HepG2 (cell line): ENCODE data around the gene OR1S2. TPM values are rescaled to one million over a fixed set of nuclear protein-coding genes. Genes with fewer than 3 reads are reported as not detected.

Experiments used
- ATAC-seq: fragments of 200-7000 bp; cut with Tn5 transposase; 3 replicates; pipeline ENCODE4 v1.9.1; 2020; ENCODE audit warnings: mild to moderate bottlenecking, moderate library complexity
- BruUV-seq: library from RNA; stranded (reverse); fragments of 400-500 nt; replicated peaks from 2 replicates; lab custom pipeline; 2021; lab: Mats Ljungman, UMichigan
- CTCF ChIA-PET: fragments of 300-600 bp; formaldehyde crosslinking; extraction: SDS; loops from one replicate; lab custom pipeline; 2021; ENCODE audit warnings: low total read pairs, inconsistent platforms, low intra/inter-chr PET ratio; lab: Yijun Ruan, JAX
- POLR2A ChIA-PET: fragments of 350-600 bp; sonication (Branson Sonifier 250); formaldehyde crosslinking; loops from one replicate; lab custom pipeline; 2020; ENCODE audit warnings: antibody characterized with exemption, inconsistent platforms; lab: Yijun Ruan, JAX
- DNase-seq: peaks from one replicate; pipeline ENCODE4 v3.0.0-alpha.2; 2015; ENCODE audit warnings: low spot score
- FAIRE-seq: peaks from 3 replicates; lab custom pipeline; 2011; peaks lifted over from hg19 to GRCh38; lab: Jason Lieb, UNC
- H2AFZ ChIP-seq: one replicate; pipeline ENCODE4 v1.6.1; 2011; ENCODE audit warnings: low read length, inconsistent platforms
- H3K27ac ChIP-seq: fragments of 300-600 bp; 3 replicates; pipeline ENCODE4 v1.8.0; 2011; ENCODE audit warnings: mixed run types, mild to moderate bottlenecking, mixed read lengths, low read length, inconsistent platforms; ENCODE audit not compliant: insufficient read depth; ENCODE audit errors: extremely low read length
- H3K27me3 ChIP-seq, 2 experiments: fragments of 200-600 bp in 1 of 2; 2 replicates in 1 of 2; 3 replicates in 1 of 2; pipeline versions ENCODE4 v1.6.0 to v1.8.0; 2011; ENCODE audit warnings: low read length in 2 of 2, mild to moderate bottlenecking in 2 of 2, moderate library complexity in 2 of 2, inconsistent platforms in 1 of 2; ENCODE audit not compliant: insufficient read depth in 2 of 2, control insufficient read depth in 1 of 2
- H3K36me3 ChIP-seq, 2 experiments: fragments of 200-600 bp in 1 of 2; replicated peaks in 1 of 2; 2 replicates in 1 of 2; 3 replicates in 1 of 2; pipeline versions ENCODE4 v1.5.1 to v1.8.0; 2011; ENCODE audit warnings: low read length in 2 of 2, inconsistent platforms in 1 of 2; ENCODE audit not compliant: insufficient read depth in 2 of 2, control insufficient read depth in 1 of 2
- H3K4me1 ChIP-seq: 2 replicates; pipeline ENCODE4 v1.5.1; 2012; ENCODE audit warnings: low read length, inconsistent platforms; ENCODE audit not compliant: insufficient read depth
- H3K4me2 ChIP-seq: 2 replicates; pipeline ENCODE4 v1.6.0; 2011; ENCODE audit warnings: low read depth, low read length, inconsistent platforms
- H3K4me3 ChIP-seq, 3 experiments: fragments of 200-600 bp in 1 of 3; sonication (generic), shearing (Covaris generic) in 1 of 3; replicated peaks in 1 of 3; 2 replicates each; pipeline ENCODE4 v1.5.1; 2011 to 2016; ENCODE audit warnings: low read length in 3 of 3, inconsistent platforms in 2 of 3, low read depth in 2 of 3, mild to moderate bottlenecking in 2 of 3, control low read depth in 1 of 3, mixed read lengths in 1 of 3; ENCODE audit not compliant: insufficient read depth in 1 of 3
- H3K79me2 ChIP-seq: one replicate; pipeline ENCODE4 v1.6.1; 2011; ENCODE audit warnings: low read length, inconsistent platforms; ENCODE audit not compliant: insufficient read depth
- H3K9ac ChIP-seq: 2 replicates; pipeline ENCODE4 v1.6.0; 2011; ENCODE audit warnings: mild to moderate bottlenecking, low read depth, low read length, inconsistent platforms; ENCODE audit not compliant: insufficient read depth
- H3K9me3 ChIP-seq: 2 replicates; pipeline ENCODE4 v1.5.1; 2012; ENCODE audit warnings: mild to moderate bottlenecking, low read length
- H4K20me1 ChIP-seq: 2 replicates; pipeline ENCODE4 v1.6.0; 2011; ENCODE audit warnings: inconsistent platforms, mild to moderate bottlenecking, low read length, moderate library complexity; ENCODE audit not compliant: insufficient read depth
- MTF1 ChIP-seq: sonication (generic); formaldehyde crosslinking; IDR thresholded peaks from 2 replicates; pipeline ENCODE4 v1.5.0; 2020; ENCODE audit warnings: missing genetic modification reagents
- NCOR1 ChIP-seq: fragments of 200-600 bp; sonication (generic); IDR thresholded peaks from 2 replicates; pipeline ENCODE4 v1.7.0; 2017; ENCODE audit warnings: antibody characterized with exemption, low read length, borderline replicate concordance
- RARA ChIP-seq: IDR thresholded peaks from 2 replicates; pipeline ENCODE4 v1.6.1; 2016; ENCODE audit warnings: missing genetic modification reagents, missing compliant biosample characterization
- TIGD3 ChIP-seq: sonication (generic); formaldehyde crosslinking; IDR thresholded peaks from 2 replicates; pipeline ENCODE4 v1.5.1; 2020; ENCODE audit warnings: mild to moderate bottlenecking, missing genetic modification reagents, borderline replicate concordance
- ZBTB37 ChIP-seq: sonication (generic); formaldehyde crosslinking; IDR thresholded peaks from 2 replicates; pipeline ENCODE4 v1.4.0; 2020; ENCODE audit warnings: mild to moderate bottlenecking, missing genetic modification reagents
- ZGPAT ChIP-seq: IDR thresholded peaks from 2 replicates; pipeline ENCODE4 v1.6.1; 2016; ENCODE audit warnings: mild to moderate bottlenecking
- ZNF841 ChIP-seq: sonication (generic); formaldehyde crosslinking; IDR thresholded peaks from 2 replicates; pipeline ENCODE4 v1.8.1; 2023; ENCODE audit warnings: missing genetic modification reagents, borderline replicate concordance
- WGBS: methylation state at CpG from one replicate; pipeline ENCODE4 v1.1.6; 2017; ENCODE audit warnings: low lambda C conversion rate; 5-methylcytosine and 5-hydroxymethylcytosine counted together
- in situ Hi-C: cut with HindIII; loops from 2 replicates; pipeline ENCODE4 v1.10.0; 2017; ENCODE audit warnings: low pct_unique_long_range_greater_than_20kb; ENCODE audit not compliant: extremely low pct_ligation_motif_present
- intact Hi-C: fragments of 100-400 bp; cut with micrococcal nuclease; formaldehyde crosslinking; loops from one replicate; pipeline ENCODE4 v1.10.0; 2022; ENCODE audit not compliant: unreplicated experiment
- polyA plus RNA-seq, 8 experiments: library from polyadenylated mRNA; depleted of rRNA in 3 of 8; stranded (reverse) in 7 of 8; unstranded in 1 of 8; fragments of >200 nt; fragmentation: Illumina TruSeq in 4 of 8; extraction: Trizol in 4 of 8; gene quantifications; 2 replicates each; pipeline versions ENCODE4 v1.2.1 to v1.2.3, GENCODE V29; 2011 to 2016; ENCODE audit warnings: low read depth in 4 of 8, missing spikeins in 1 of 8, mixed read lengths in 1 of 8; ENCODE audit not compliant: insufficient read depth in 1 of 8
- total RNA-seq, 5 experiments: library from RNA; depleted of rRNA; stranded (reverse); fragments of >200 nt; fragmentation: Illumina TruSeq; extraction: Trizol; gene quantifications; 2 replicates each; pipeline ENCODE4 v1.2.3, GENCODE V29; 2016; ENCODE audit warnings: low read depth in 1 of 5

The OR1S2 gene
- total and polyA plus RNA-seq, 2 of the 13 experiments (the other 11 are each of a cell fraction or from before 2014, with no cell fraction given), result not detected

- intact Hi-C loops (no loop called here), in situ Hi-C loops (no loop called here)
- no peak overlapping the region for H3K4me2 ChIP-seq
- BruUV-seq, result no TSS peak
- ATAC-seq, result no peak
- peaks cover 19% of the 10 kb centered on the region for H3K4me1 ChIP-seq
- H3K36me3 ChIP-seq, result no peaks in the 10 kb centered on the region
- H3K9ac ChIP-seq, result no peak overlapping the region
- no peaks in the 10 kb centered on the region for H4K20me1 ChIP-seq
- H2AFZ ChIP-seq, result no peak overlapping the region
- H3K27me3 ChIP-seq, result peaks cover 0 to 1% of the 10 kb centered on the region in 2 experiments; a peak in 1 of 5 replicates
- no peak for TF ChIP-seq RARA (CRISPR knock-in tag)
- TF ChIP-seq ZNF841 (CRISPR knock-in tag), result no peak
- no peak for TF ChIP-seq ZGPAT
- TF ChIP-seq TIGD3 (CRISPR knock-in tag), result no peak
- TF ChIP-seq ZBTB37 (CRISPR knock-in tag), result no peak
- TF ChIP-seq NCOR1, result no peak
- no peak for TF ChIP-seq MTF1 (CRISPR knock-in tag)
- no peak overlapping the region for H3K4me3 ChIP-seq
- ChIA-PET POLR2A (no interaction called here), CTCF (no interaction called here)
- no peaks in the 10 kb centered on the region for H3K79me2 ChIP-seq
- no peaks in the 10 kb centered on the region for H3K9me3 ChIP-seq
- H3K27ac ChIP-seq, result no peak overlapping the region
- 88% methylated on average over 4 of the region's 4 CpGs for WGBS
- no peak for DNase-seq
- FAIRE-seq, result no peak
Measured at GRCh38 chr11:58186938-58187337, 17.0 kb downstream of the OR1S2 start.
